SHP77 (cell line): ENCODE data around the gene MAP7.
"Not testable (repeated sequence)": the region's sequence is repeated elsewhere in the genome, so short reads cannot be mapped to it uniquely, and the experiment has no call there.

Experiments used
- DNase-seq, 2 experiments: peaks; one replicate each; lab custom pipeline; 2025; lab: John Stamatoyannopoulos, UW

MAP7 gene

DNA sequence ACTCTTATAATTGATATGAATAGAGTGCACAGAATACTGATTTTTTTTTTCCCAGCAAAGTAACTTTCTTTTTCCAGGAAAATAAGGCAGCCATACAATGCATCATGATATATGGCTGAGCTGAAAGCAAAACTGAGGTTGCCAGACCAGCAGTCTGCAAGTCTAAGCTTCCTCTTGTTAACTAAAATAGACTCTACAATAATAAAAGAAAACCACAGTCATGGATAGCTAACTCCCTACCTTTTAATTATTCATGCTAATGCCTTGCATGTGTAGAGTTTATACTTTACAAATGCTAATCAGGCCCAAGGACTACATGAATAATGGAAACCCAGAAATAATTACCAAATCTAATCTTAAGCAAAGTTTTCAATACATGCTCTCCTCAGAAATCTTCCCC lies 47.4 kb downstream of the MAP7 start:
- DNase-seq, result no peak

GRCh38 chr6:136501514-136501913 lies 48.7 kb downstream of the MAP7 start:
- DNase-seq, result no peak

- DNase-seq, result no peak
Observed at GRCh38 chr6:136501096-136501495, 49.1 kb downstream of the MAP7 start.

DNA sequence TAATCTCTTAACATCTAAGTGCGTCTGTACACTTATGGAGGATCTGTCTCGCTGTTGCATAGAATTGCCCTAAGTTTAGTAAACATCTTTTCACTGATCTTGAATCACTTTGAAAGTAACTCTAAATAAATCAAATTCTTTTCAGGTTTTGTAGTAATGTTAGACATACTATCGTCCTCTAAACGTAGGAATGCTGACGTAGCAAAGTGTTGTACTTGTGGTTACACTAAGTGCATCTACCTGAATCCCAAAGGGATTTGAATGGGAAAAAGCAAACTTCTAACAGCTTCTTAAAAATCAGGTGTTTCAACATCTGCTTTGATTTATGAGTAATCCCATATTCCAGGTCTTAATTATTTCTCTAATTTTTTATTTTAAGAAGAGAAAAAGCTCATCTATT lies 49.8 kb downstream of the MAP7 start:
- no peak for DNase-seq

- no peak for DNase-seq
Observed at GRCh38 chr6:136499370-136499769, 50.9 kb downstream of the MAP7 start.

- DNase-seq, result not testable (repeated sequence)
Observed at GRCh38 chr6:136496449-136496848, 53.8 kb downstream of the MAP7 start.

DNA sequence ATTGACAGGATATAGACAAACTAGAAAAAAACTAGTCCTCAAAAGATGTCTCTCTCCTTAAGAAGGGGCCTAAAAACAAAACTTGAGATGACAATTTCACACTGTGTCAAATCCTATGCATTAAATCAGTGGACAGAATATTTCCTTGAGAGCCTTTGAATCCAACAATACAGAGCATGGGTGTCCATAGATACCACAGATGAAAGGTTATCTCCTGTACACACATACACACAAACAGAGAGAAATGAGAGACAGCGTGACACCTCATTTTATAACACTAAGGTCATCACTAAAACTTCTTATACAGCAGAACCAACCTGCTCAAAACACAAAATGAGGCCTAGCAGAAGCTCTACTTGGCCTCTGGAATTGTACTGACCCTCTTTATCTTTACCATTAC lies 55.5 kb downstream of the MAP7 start:
- no peak for DNase-seq

GRCh38 chr6:136494059-136494458 lies 56.2 kb downstream of the MAP7 start:
- DNase-seq, result no peak

DNA sequence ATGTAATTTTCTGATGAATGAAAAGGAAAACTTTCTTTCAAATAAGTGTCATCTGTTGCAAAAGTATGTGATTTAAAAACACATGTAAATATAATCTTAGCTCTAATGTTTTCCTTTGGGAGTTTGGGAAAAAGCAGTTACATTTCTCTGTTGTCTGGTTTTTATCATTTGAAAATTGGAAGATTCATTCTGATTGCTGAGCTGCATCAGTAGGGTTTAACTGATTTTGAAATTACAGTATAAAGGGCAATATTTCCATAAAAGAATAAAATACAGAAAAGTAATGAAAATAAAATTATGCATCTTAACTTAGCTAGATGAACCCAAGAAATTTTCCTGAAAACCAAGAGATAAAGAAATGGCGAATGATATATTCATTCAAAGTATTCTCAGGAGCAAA lies 57.8 kb downstream of the MAP7 start:
- DNase-seq, result no peak

GRCh38 chr6:136491754-136492153 lies 58.5 kb downstream of the MAP7 start:
- no peak for DNase-seq

- DNase-seq, result no peak
Observed at GRCh38 chr6:136491251-136491650, 59.0 kb downstream of the MAP7 start.

GRCh38 chr6:136489689-136490033 lies 60.6 kb downstream of the MAP7 start:
- not testable (repeated sequence) for DNase-seq

DNA sequence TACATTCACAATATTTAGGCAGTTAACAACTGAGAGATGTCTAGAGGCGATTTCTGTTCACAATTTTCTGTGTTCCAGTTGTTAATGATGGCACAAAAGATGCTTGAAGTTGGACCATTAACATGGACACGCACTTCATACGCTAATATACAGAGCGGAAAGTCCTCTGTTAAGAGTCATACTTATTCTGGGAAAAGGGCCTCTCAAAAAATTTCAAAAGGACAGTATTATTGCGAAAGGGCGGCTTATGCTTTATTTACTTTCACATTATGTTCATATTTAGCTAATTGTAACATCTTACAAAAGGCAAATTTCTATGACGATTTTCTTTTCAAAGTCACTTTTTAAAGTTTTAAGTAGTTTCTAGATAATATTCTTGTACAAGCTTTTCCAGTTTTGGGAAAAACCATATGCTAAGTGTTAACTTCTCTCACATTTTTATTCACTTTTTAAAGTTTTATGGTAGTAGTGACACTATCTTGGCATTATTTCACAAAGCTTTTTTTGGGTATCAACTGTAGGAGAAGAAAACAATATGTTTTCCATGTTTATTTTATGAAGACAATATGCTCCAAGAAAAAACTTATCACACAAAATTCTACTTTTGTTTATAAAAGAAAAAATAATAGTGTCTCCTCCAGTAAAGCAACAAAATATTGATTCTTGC lies 62.3 kb downstream of the MAP7 start:
- no peak for DNase-seq

GRCh38 chr6:136486357-136486756 lies 63.9 kb downstream of the MAP7 start:
- no peak for DNase-seq

DNA sequence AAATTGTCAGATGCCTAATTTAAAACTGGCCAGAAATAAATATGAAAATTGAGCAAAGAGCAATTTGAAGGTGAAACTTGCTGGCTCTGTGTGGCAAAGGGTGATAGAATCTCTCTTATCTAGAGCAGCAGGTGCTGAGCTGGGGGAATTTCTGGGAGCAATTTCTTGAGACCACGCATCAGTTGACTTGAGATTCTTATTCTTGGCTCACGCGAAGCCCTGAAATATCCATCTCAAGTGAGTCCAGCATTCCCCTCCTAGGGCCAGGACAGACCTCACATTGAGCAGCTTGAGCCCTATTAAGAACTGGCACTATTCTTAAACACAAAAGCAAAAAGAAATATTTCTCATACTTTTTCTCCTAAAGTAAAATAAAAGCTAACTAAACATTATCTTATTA lies 66.3 kb downstream of the MAP7 start:
- DNase-seq, result no peak

DNA sequence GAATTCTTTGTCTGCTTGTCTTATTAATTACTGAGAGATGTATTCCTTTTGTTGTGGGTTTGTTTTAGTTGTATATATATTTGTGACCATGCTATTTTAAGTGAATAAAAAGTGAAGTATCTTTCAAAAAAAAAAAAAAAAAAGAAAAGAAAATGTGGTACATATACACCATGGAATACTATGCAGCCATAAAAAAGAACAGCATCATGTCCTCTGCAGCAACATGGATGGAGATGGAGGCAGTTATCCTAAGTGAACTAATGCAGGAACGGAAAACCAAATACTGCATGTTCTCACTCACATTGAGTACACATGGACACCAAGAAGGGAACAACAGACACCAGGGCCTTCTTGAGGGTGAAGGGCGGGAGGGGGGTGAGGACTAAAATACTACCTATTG lies 67.2 kb downstream of the MAP7 start:
- DNase-seq, result not testable (repeated sequence)

DNA sequence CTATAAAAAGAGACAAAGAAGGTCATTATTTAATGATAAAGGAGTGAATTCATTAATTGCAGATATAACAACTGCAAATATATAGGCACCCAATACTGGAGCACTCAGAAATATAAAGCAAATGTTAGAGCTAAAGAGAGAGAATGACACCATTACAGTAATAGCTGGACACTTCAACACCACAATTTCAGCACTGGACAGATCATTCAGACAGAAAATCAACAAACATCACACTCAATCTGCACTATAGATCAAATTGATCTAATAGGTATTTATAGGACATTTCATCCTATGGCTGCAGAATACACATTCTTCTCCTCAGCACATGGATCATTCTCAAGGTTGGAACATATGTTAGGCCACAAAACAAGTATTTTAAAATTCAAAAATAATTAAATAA lies 72.7 kb downstream of the MAP7 start:
- DNase-seq, result no peak

- no peak for DNase-seq
Observed at GRCh38 chr6:136475686-136476085, 74.5 kb downstream of the MAP7 start.

DNA sequence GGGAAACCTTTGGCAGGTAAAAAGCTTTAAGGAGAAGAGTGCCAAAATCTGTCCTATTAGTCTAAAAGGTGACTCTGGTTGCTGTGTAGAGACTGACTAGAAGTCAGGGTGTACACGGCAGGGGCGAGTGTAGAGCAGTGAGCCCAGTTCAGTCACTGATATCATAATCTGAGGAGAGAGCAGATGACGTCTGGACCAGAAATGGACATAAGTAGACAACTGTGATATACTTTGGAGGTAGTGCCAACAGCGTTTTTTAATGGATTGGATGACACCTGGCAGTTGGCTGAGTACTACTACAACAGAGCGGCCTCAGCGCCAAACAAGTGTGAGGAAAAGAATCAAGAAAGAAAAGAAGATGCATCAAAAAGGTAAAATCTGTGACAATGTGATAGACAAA lies 76.0 kb downstream of the MAP7 start:
- no peak for DNase-seq

GRCh38 chr6:136471922-136472321 lies 78.3 kb downstream of the MAP7 start:
- DNase-seq, result no peak

DNA sequence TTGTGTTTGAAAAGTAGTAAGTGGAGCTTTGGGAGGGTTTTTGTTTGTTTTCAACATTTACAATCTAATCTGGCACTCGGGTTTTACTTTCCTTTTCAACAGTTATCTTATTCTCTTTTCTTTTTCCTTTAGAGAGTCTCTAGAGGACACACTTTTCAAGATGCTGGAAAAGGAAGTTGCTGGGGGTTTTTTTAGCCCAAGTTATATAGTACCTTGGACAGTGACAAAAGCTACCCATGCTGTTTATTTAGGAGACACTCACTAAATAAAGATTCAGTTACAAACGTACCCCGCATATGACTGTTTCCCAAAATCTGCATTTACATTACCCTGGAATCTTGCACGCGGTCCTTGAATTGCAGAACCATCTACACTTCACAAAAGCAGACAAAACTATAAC lies 78.8 kb downstream of the MAP7 start:
- DNase-seq, result no peak

GRCh38 chr6:136470044-136470443 lies 80.2 kb downstream of the MAP7 start:
- DNase-seq, result no peak

GRCh38 chr6:136469154-136469553 lies 81.1 kb downstream of the MAP7 start:
- DNase-seq, result no peak

DNA sequence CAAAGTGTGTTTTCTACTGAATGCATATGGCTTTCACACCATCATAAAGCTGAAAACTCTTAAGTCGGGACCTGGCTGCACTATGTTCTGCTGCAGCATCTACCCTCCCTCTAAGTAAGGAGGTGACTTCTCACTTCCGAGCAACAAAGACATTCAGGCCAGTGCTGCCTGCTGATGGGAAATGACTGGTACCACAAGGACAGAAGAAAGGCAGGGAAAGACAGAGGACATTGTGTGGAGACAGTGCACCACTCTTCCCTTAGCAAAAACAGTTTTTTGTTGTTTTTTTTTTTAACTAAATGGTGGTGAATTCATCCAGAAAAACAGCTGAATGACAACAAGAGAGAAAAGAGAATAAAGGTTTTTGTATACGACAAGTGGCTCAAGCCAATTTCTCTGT lies 81.5 kb downstream of the MAP7 start:
- DNase-seq, result no peak

DNA sequence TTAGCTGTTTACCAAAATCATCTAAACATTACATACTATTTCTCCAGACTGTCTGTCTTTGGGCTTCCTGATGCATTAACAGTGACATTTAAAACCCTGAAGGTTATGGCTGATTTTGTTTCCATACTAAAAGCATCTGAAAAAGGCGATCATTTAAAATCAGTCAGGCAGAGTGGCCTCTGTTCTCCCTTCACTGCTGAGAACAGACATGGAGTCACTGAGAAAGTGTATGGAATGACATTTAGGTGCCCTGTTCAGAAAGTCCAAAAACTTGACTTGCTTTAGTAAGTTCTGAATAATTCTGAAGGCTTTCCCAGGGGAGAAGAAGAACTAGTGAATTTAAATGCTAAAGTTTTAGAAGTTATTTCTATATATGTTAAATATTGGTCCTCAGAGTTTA lies 83.0 kb downstream of the MAP7 start:
- no peak for DNase-seq
